Activated CD8-positive, alpha-beta memory T cell treated with anti-CD3 and anti-CD28 coated beads for 24 hours (primary cell): ENCODE data around the gene INPP4B.

Experiments used
- DNase-seq: peaks from one replicate; pipeline ENCODE4 v3.0.0-alpha.2; 2020

The INPP4B gene

GRCh38 chr4:142194905-142195304 lies 651.2 kb downstream of the INPP4B start:
- DNase-seq = no peak

GRCh38 chr4:142191901-142192300 lies 654.2 kb downstream of the INPP4B start:
- no peak for DNase-seq

GRCh38 chr4:142181021-142181420 lies 665.1 kb downstream of the INPP4B start:
- no peak for DNase-seq

- no peak for DNase-seq
Measured at GRCh38 chr4:142169216-142169615, 676.9 kb downstream of the INPP4B start.

- no peak for DNase-seq
Measured at GRCh38 chr4:142168181-142168580, 677.9 kb downstream of the INPP4B start.

GRCh38 chr4:142164767-142165500 lies 681.2 kb downstream of the INPP4B start:
- DNase-seq = no peak

- DNase-seq = no peak
Measured at GRCh38 chr4:142161086-142161485, 685.0 kb downstream of the INPP4B start.

GRCh38 chr4:142160509-142160908 lies 685.6 kb downstream of the INPP4B start:
- no peak for DNase-seq

GRCh38 chr4:142158980-142159379 lies 687.1 kb downstream of the INPP4B start:
- no peak for DNase-seq

- DNase-seq = no peak
Measured at GRCh38 chr4:142156256-142156655, 689.8 kb downstream of the INPP4B start.

GRCh38 chr4:142155347-142155746 lies 690.8 kb downstream of the INPP4B start:
- no peak for DNase-seq

- no peak for DNase-seq
Measured at GRCh38 chr4:142150483-142150882, 695.6 kb downstream of the INPP4B start.

GRCh38 chr4:142144813-142145212 lies 701.3 kb downstream of the INPP4B start:
- no peak for DNase-seq

- no peak for DNase-seq
Measured at GRCh38 chr4:142142366-142143054, 703.6 kb downstream of the INPP4B start.

GRCh38 chr4:142141224-142141623 lies 704.9 kb downstream of the INPP4B start:
- DNase-seq = no peak

- DNase-seq = no peak
Measured at GRCh38 chr4:142130666-142131065, 715.4 kb downstream of the INPP4B start.

GRCh38 chr4:142129931-142130330 lies 716.2 kb downstream of the INPP4B start:
- DNase-seq = no peak

GRCh38 chr4:142129473-142129872 lies 716.6 kb downstream of the INPP4B start:
- no peak for DNase-seq

- no peak for DNase-seq
Measured at GRCh38 chr4:142128529-142128928, 717.6 kb downstream of the INPP4B start.

- peak; percentile 65 for DNase-seq
Measured at GRCh38 chr4:142126890-142127497, 719.1 kb downstream of the INPP4B start.

GRCh38 chr4:142124874-142125273 lies 721.2 kb downstream of the INPP4B start:
- DNase-seq = no peak

- DNase-seq = no peak
Measured at GRCh38 chr4:142121448-142122350, 724.4 kb downstream of the INPP4B start.

GRCh38 chr4:142120921-142121320 lies 725.2 kb downstream of the INPP4B start:
- DNase-seq = no peak
